ENCODE results near the gene MDM2.
"Not testable (repeated sequence)": the region's sequence is repeated elsewhere in the genome, so short reads cannot be mapped to it uniquely, and the experiment has no call there.

The MDM2 gene

GRCh38 chr12:68827895-68828671 is 20.1 kb downstream of the MDM2 start:
- DNase-seq (ENCODE audit: low spot score): no peak

DNA sequence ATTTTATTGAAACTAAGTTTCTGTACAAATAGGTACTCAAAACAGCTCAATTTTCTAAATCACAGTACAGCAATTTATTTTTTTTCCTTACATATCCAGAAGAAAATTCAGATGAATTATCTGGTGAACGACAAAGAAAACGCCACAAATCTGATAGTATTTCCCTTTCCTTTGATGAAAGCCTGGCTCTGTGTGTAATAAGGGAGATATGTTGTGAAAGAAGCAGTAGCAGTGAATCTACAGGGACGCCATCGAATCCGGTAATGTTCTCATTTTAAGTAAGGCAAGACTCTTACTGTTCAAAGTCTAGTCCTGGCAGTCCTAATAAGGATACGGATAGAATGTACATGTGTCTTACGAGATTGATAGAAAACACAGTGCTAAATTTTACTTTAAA is 20.7 kb downstream of the MDM2 start:
- no peak for DNase-seq (ENCODE audit: low spot score)

GRCh38 chr12:68831272-68831671 is 23.3 kb downstream of the MDM2 start:
- no peak for DNase-seq (ENCODE audit: low spot score)

DNA sequence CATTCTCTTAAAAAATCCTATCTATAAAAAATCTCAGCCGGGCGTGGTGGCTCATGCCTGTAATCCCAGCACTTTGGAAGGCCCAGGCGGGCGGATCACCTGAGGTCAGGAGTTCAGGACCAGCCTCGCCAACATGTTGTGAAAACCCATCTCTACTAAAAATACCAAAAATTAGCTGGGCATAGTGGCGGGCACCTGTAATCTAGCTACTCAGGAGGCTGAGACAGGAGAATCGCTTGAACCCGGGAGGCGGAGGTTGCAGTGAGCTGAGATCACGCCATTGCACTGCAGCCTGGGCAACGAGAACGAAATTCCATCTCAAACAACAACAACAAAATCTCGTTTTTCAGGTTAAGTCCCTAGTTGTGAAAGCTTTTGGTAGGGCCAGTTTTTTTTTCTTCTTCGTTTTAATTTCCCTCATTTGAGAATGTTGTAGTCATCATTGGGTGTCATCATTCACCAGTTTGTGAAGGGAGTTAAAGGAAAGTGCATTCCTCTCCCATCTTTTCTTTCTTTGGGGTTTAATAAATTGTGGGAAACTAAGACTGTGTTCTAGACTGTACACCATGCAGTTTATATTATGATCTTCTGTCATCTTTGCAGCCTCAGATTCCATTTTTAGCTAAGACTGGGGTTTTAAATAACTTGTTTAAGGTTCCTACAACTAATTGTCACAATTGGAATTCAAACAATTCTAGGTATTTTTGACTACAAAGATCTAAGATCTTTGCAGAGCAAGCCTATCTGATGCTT is 23.9 kb downstream of the MDM2 start:
- no peak for DNase-seq (ENCODE audit: low spot score)

- no peak for DNase-seq (ENCODE audit: low spot score)
Observed at GRCh38 chr12:68832504-68832867, 24.5 kb downstream of the MDM2 start.

GRCh38 chr12:68833508-68833907 is 25.5 kb downstream of the MDM2 start:
- no peak for DNase-seq (ENCODE audit: low spot score)

DNA sequence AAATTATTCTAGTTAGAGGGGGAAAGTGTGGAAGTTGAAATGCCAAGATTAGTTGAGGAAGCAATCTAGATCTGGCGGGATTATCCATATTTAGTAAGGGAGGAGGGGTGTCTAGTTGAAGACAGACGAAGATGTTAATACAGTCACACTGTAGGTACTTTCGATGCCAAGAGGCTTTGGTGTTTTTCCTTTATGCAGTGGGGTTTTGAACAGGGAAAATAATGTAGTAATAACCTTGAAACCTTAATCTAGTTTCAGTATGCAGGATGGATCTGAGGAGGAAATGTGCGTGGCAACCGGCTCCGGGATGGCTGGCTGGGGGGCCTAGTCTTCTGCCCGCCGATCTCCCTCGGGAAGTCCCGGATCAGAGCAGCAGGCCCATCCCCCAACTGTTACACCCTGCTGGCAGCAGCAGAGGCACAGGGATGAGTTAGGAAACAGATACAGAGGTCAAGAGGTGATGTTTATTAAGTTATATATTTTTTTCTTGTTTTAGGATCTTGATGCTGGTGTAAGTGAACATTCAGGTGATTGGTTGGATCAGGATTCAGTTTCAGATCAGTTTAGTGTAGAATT is 27.4 kb downstream of the MDM2 start:
- DNase-seq (ENCODE audit: low spot score): no peak

- DNase-seq (ENCODE audit: low spot score): no peak
Observed at GRCh38 chr12:68837215-68837614, 29.2 kb downstream of the MDM2 start.

DNA sequence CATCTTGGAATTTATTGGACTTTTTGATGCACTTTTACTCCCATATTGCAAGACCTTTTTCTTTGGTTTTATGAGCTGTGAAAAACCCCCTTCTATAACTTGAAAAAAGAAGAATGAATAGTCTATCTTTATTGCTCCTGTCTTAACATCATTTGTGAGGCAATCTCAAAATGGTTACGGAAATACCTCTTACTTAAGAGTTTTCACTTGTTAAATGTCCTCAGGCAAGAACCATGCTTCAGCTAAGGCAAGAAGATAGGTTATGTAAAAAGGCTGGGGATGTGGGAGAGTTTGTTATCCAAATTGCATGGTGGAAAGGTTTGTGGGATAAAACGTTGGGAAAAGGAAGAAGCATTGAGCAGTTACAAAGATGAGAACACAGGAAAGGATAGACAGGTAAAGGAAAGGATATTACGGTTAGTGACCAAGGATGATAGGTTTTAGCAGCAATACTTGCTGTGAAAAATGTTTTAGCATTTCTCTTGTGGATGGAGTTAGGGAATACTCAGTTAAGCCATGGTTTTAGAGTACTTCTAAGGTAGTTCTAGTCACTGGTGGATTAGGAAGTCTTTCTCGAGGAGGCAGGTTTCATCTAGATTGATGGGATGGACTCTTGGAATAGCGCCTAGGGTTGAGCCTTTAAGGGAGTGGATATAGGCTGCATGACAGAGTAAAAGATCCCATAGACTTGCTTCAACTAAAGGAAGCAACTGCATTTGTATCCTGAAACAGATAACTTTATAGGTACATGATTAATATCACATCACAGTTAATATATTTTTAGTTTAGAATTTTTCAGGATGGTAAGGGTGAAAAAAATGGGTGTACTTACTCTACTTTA is 30.3 kb downstream of the MDM2 start:
- DNase-seq (ENCODE audit: low spot score): no peak

DNA sequence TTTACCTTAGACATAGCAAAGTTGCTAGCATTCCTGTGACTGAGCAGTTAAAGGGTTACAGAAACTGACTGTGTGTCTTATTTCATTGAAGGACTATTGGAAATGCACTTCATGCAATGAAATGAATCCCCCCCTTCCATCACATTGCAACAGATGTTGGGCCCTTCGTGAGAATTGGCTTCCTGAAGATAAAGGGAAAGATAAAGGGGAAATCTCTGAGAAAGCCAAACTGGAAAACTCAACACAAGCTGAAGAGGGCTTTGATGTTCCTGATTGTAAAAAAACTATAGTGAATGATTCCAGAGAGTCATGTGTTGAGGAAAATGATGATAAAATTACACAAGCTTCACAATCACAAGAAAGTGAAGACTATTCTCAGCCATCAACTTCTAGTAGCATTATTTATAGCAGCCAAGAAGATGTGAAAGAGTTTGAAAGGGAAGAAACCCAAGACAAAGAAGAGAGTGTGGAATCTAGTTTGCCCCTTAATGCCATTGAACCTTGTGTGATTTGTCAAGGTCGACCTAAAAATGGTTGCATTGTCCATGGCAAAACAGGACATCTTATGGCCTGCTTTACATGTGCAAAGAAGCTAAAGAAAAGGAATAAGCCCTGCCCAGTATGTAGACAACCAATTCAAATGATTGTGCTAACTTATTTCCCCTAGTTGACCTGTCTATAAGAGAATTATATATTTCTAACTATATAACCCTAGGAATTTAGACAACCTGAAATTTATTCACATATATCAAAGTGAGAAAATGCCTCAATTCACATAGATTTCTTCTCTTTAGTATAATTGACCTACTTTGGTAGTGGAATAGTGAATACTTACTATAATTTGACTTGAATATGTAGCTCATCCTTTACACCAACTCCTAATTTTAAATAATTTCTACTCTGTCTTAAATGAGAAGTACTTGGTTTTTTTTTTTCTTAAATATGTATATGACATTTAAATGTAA is 31.5 kb downstream of the MDM2 start:
- DNase-seq (ENCODE audit: low spot score): no peak

GRCh38 chr12:68841175-68841574 is 33.2 kb downstream of the MDM2 start:
- not testable (repeated sequence) for DNase-seq (ENCODE audit: low spot score)

- DNase-seq (ENCODE audit: low spot score): no peak
Observed at GRCh38 chr12:68841717-68842116, 33.7 kb downstream of the MDM2 start.

GRCh38 chr12:68842123-68842522 is 34.1 kb downstream of the MDM2 start:
- DNase-seq (ENCODE audit: low spot score): no peak

DNA sequence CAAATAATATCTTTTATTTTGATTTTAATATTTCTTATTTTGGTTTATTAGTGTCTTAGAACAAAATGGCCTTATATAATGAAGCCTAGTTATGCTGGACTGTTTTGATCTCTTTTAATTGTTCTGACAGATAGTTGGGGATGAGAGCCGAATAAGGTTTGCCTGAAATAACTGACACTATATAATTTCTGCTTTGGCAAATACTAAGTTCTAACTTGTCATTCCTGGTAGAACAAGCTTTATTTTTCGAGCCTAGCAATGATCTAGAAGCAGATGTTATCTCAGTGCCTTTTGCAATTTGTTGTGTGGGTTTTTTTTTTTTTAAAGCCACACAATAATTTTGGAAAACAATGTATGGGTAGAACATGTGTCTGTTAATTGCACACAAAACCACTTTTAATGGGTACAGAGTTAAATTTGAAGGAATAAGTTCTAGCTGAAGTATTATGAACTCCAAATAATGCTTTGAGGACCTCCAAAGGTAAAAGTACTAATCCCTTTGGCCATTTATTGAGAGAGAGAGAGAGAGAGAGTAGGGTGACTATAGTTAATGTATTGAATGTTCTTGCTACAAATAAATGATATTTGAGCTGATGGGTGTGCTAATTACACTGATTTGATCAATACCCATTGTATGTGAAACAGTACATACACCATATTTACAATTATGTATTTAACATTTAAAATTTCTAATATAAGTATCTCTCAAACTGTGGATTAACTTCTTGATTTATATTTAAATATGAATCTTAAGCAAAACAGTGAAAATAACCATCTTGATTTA is 35.0 kb downstream of the MDM2 start:
- no peak for DNase-seq (ENCODE audit: low spot score)

GRCh38 chr12:68844318-68844745 is 36.4 kb downstream of the MDM2 start:
- no peak for DNase-seq (ENCODE audit: low spot score)

DNA sequence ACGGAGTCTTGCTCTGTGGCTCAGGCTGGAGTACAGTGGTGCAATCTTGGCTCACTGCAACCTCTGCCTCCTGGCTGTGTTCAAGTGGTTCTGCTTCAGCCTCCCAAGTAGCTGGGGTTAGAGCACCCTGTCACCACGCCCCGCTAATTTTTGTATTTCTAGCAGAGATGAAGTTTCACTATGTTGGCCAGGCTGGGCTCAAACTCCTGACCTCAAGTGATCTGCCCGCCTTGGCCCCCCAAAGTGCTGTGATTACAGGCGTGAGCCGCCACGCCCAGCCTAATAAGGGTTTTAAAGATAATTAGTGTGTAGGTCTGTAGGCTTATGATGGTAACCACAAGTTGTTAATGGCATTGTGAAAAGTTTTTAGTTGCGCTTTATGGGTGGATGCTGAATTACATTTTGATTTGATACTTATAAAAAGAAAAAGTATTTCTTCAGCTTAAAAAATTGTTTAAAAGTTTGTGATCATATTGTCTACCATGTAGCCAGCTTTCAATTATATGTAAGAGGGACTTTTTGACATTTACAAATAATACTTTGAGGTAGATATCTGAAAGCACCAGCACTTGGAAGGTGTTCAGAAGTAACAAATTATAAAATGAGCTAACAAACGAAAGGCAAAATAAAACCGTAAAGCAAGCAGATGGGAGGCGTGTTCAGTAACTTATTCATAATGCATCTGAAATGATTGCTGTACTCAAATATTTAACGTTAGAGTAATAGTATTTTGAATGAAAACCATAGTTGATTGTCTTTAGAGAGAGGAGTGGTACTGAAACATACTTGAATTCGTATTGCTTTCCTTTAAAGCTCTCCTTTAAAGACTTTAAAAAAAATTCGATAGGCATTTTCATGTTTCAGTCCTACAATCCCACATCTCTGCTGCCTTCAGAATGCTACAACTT is 37.1 kb downstream of the MDM2 start:
- no peak for DNase-seq (ENCODE audit: low spot score)

DNA sequence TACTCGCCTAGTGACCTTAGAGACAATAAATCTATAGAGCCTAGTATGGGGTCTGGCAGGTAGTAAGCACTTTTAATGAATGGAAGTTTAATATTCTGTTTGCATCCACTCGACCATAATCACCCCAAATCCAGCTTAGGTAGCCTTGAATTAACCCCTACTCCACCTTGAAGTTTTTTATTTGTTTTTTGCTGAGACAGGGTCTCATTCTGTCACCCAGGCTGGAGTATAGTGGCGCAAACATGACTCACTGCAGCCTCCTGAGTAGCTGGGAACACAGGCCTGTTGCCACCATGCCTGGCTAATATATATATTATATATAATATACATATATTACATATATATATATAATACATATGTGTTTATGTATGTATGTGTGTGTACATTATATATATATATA is 38.8 kb downstream of the MDM2 start:
- DNase-seq (ENCODE audit: low spot score): no peak

- no peak for DNase-seq (ENCODE audit: low spot score)
Observed at GRCh38 chr12:68850390-68850789, 42.4 kb downstream of the MDM2 start.

- no peak for DNase-seq (ENCODE audit: low spot score)
Observed at GRCh38 chr12:68851592-68852306, 43.8 kb downstream of the MDM2 start.

Data from hematopoietic multipotent progenitor cell treated with erythropoietin and hydrocortisone succinate and interleukin-3 and kit ligand, for 15 days (in vitro differentiated cells).